HG02884 (cell line): Measurements from ENCODE around the gene C9orf152.
A peak's percentile ranks its signal among the peaks of the same experiment; 100 is the strongest.
"Not testable (repeated sequence)": the region's sequence is repeated elsewhere in the genome, so short reads cannot be mapped to it uniquely, and the experiment has no call there.

Source experiments
- ATAC-seq: cut with Tn5 transposase; IDR thresholded peaks from one replicate; pipeline ENCODE4 v1.9.1; 2021; ENCODE audit warnings: mild to moderate bottlenecking, moderate library complexity; ENCODE audit not compliant: unreplicated experiment

The C9orf152 gene

GRCh38 chr9:110208031-110208430 is at the start of gene C9orf152:
TSS of gene C9orf152 (minus strand) at chr9:110208159. CDS start at chr9:110207579, 580 bp downstream.
- ATAC-seq: no peak

GRCh38 chr9:110257097-110257841 is 49.3 kb upstream of the C9orf152 start:
- peak; percentile 0 for ATAC-seq

- peak; percentile 62 for ATAC-seq
Measured at GRCh38 chr9:110256380-110257096, 48.6 kb upstream of the C9orf152 start, which contains the start of gene TXN. TSS of gene TXN (minus strand) at chr9:110256507. CDS start at chr9:110256435, 72 bp downstream.

- peak; percentile 15 for ATAC-seq
Measured at GRCh38 chr9:110255463-110256379, 47.8 kb upstream of the C9orf152 start.

- no peak for ATAC-seq
Measured at GRCh38 chr9:110255034-110255462, 47.1 kb upstream of the C9orf152 start.

- no peak for ATAC-seq
Measured at GRCh38 chr9:110254500-110254899, 46.5 kb upstream of the C9orf152 start.

- ATAC-seq: no peak
Measured at GRCh38 chr9:110252509-110253139, 44.7 kb upstream of the C9orf152 start.

- ATAC-seq: not testable (repeated sequence)
Measured at GRCh38 chr9:110251770-110252169, 43.8 kb upstream of the C9orf152 start.

GRCh38 chr9:110251212-110251611 is 43.3 kb upstream of the C9orf152 start:
- ATAC-seq: no peak

GRCh38 chr9:110249603-110250002 is 41.6 kb upstream of the C9orf152 start:
- ATAC-seq: no peak

- no peak for ATAC-seq
Measured at GRCh38 chr9:110248361-110248760, 40.4 kb upstream of the C9orf152 start.

- ATAC-seq: no peak
Measured at GRCh38 chr9:110246214-110246613, 38.3 kb upstream of the C9orf152 start.

GRCh38 chr9:110244616-110245015 is 36.7 kb upstream of the C9orf152 start:
- ATAC-seq: no peak

- no peak for ATAC-seq
Measured at GRCh38 chr9:110241858-110242321, 33.9 kb upstream of the C9orf152 start.

- ATAC-seq: no peak
Measured at GRCh38 chr9:110241260-110241857, 33.4 kb upstream of the C9orf152 start.

- ATAC-seq: no peak
Measured at GRCh38 chr9:110240198-110240597, 32.2 kb upstream of the C9orf152 start.

GRCh38 chr9:110228321-110228720 is 20.4 kb upstream of the C9orf152 start:
- no peak for ATAC-seq

- ATAC-seq: no peak
Measured at GRCh38 chr9:110224583-110224982, 16.6 kb upstream of the C9orf152 start.

GRCh38 chr9:110220809-110221208 is 12.8 kb upstream of the C9orf152 start:
- ATAC-seq: no peak

- no peak for ATAC-seq
Measured at GRCh38 chr9:110217656-110218099, 9.7 kb upstream of the C9orf152 start.
